ENCODE results near the gene LRMDA. TPM values are rescaled to one million over a fixed set of nuclear protein-coding genes. Genes with fewer than 3 reads are reported as not detected.

LRMDA gene
- total and polyA plus RNA-seq, 7 donors, result 2.8 to 22.2 (median 9.0) TPM

GRCh38 chr10:75405598-75406461, 25.6 kb upstream of the LRMDA start:
- Histone ChIP-seq H3K4me1 (peaks cover 0 to 44% (median 27%) of the 10 kb centered on the region in 4 donors), H3K27ac (peak overlapping the region in 1 of 4 donors; percentile 98), H3K27me3 (no peaks in the 10 kb centered on the region), H3K4me3 (no peak overlapping the region), H3K36me3 (no peaks in the 10 kb centered on the region), H3K9me3 (no peaks in the 10 kb centered on the region)
- 68 to 79% methylated on average over 39 of the region's 39 CpGs for WGBS, 2 donors
- no peak for DNase-seq
- intact Hi-C loops (cut with DNase I), result loop anchor here (10.0 kb wide), 1 partner anchor 1579 kb away; no protein-coding TSS in a partner anchor
- no peak for TF ChIP-seq POLR2A (IDR thresholded peaks at IDR 0.05)
- no peak for TF ChIP-seq EP300 (IDR thresholded peaks at IDR 0.05)
- TF ChIP-seq POLR2AphosphoS5 (IDR thresholded peaks at IDR 0.05), result no peak
- TF ChIP-seq CTCF (IDR thresholded peaks at IDR 0.05), result no peak

GRCh38 chr10:75406462-75407223, 24.8 kb upstream of the LRMDA start:
- Histone ChIP-seq H3K36me3 (no peaks in the 10 kb centered on the region), H3K27me3 (no peaks in the 10 kb centered on the region), H3K9me3 (no peaks in the 10 kb centered on the region), H3K27ac (peak overlapping the region in 2 of 4 donors; percentile 86 to 98), H3K4me1 (peaks cover 0 to 44% (median 27%) of the 10 kb centered on the region in 4 donors), H3K4me3 (no peak overlapping the region)
- no peak for DNase-seq
- TF ChIP-seq EP300 (IDR thresholded peaks at IDR 0.05) (no peak), CTCF (IDR thresholded peaks at IDR 0.05) (no peak), POLR2A (IDR thresholded peaks at IDR 0.05) (no peak), POLR2AphosphoS5 (IDR thresholded peaks at IDR 0.05) (no peak)
- WGBS, 2 donors, result 83 to 94% methylated on average over 29 of the region's 29 CpGs
- intact Hi-C loops (cut with DNase I), result loop anchor here (10.0 kb wide), 1 partner anchor 1578 kb away; no protein-coding TSS in a partner anchor

- intact Hi-C loops (cut with DNase I), result loop anchor here (10.0 kb wide), 1 partner anchor 1578 kb away; no protein-coding TSS in a partner anchor
- peak overlapping the region in 2 of 4 donors; percentile 82 for H3K4me3 ChIP-seq
- no peaks in the 10 kb centered on the region for H3K36me3 ChIP-seq
- TF ChIP-seq POLR2AphosphoS5 (IDR thresholded peaks at IDR 0.05) (no peak), EP300 (IDR thresholded peaks at IDR 0.05) (no peak), POLR2A (IDR thresholded peaks at IDR 0.05) (no peak), CTCF (IDR thresholded peaks at IDR 0.05) (no peak)
- no peak for DNase-seq
- peak overlapping the region; percentile 85 to 98 (median 88) for H3K27ac ChIP-seq
- 28 to 78% methylated on average over 37 of the region's 37 CpGs for WGBS, 2 donors
- no peaks in the 10 kb centered on the region for H3K27me3 ChIP-seq
- H3K9me3 ChIP-seq, result no peaks in the 10 kb centered on the region
- H3K4me1 ChIP-seq, result peaks cover 0 to 44% (median 27%) of the 10 kb centered on the region in 4 donors
Measured at GRCh38 chr10:75407224-75407712, 24.2 kb upstream of the LRMDA start.

- H3K4me1 ChIP-seq, result peaks cover 0 to 43% (median 27%) of the 10 kb centered on the region in 4 donors
- intact Hi-C loops (cut with DNase I), result loop anchor here (2.0 to 10.0 kb wide), 2 partner anchors 101 to 1577 kb away; no protein-coding TSS in a partner anchor
- TF ChIP-seq POLR2AphosphoS5 (IDR thresholded peaks at IDR 0.05), result peak in 2 of 4 donors; percentile 59
- no peak for TF ChIP-seq EP300 (IDR thresholded peaks at IDR 0.05)
- no peaks in the 10 kb centered on the region for H3K27me3 ChIP-seq
- peak overlapping the region; percentile 85 to 98 (median 88) for H3K27ac ChIP-seq
- no peaks in the 10 kb centered on the region for H3K9me3 ChIP-seq
- no peaks in the 10 kb centered on the region for H3K36me3 ChIP-seq
- 4 to 17% methylated on average over 68 of the region's 68 CpGs for whole genome bisulfite sequencing, 2 donors
- no peak for DNase-seq
- H3K4me3 ChIP-seq, result peak overlapping the region; percentile 82 to 92 (median 87)
Measured at GRCh38 chr10:75407713-75408508, 23.5 kb upstream of the LRMDA start.

Data from sigmoid colon (tissue), 7 donors.